ENCODE results near the gene MOK. TPM values are rescaled to one million over a fixed set of nuclear protein-coding genes. Genes with fewer than 3 reads are reported as not detected.

Gene MOK
- total RNA-seq, 1 donor from 2014 or later = 38.7 TPM

- peaks cover 10% of the 10 kb centered on the region for H3K27me3 Mint-ChIP-seq
- peak overlapping the region; percentile 98 for H3K27ac Mint-ChIP-seq
- H3K4me3 Mint-ChIP-seq (ENCODE audit: low read depth) = peak overlapping the region; percentile 93
- no peaks in the 10 kb centered on the region for H3K9me3 Mint-ChIP-seq (ENCODE audit: low read depth)
- TF ChIP-seq, protein P1, sequence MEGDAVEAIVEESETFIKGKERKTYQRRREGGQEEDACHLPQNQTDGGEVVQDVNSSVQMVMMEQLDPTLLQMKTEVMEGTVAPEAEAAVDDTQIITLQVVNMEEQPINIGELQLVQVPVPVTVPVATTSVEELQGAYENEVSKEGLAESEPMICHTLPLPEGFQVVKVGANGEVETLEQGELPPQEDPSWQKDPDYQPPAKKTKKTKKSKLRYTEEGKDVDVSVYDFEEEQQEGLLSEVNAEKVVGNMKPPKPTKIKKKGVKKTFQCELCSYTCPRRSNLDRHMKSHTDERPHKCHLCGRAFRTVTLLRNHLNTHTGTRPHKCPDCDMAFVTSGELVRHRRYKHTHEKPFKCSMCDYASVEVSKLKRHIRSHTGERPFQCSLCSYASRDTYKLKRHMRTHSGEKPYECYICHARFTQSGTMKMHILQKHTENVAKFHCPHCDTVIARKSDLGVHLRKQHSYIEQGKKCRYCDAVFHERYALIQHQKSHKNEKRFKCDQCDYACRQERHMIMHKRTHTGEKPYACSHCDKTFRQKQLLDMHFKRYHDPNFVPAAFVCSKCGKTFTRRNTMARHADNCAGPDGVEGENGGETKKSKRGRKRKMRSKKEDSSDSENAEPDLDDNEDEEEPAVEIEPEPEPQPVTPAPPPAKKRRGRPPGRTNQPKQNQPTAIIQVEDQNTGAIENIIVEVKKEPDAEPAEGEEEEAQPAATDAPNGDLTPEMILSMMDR (IDR thresholded peaks at IDR 0.05; ENCODE audit: unreplicated experiment) = no peak
- no peak for DNase-seq (ENCODE audit: low spot score, unreplicated experiment)
- H3K4me1 Mint-ChIP-seq (ENCODE audit: low read depth) = peaks cover 21% of the 10 kb centered on the region
- no peaks in the 10 kb centered on the region for H3K36me3 Mint-ChIP-seq (ENCODE audit: insufficient read depth)
Measured at GRCh38 chr14:102318781-102319276, 13.9 kb upstream of the MOK start.

GRCh38 chr14:102317564-102318248 is 12.7 kb upstream of the MOK start:
- TF ChIP-seq, protein P1 (IDR thresholded peaks at IDR 0.05; ENCODE audit: unreplicated experiment) = no peak
- Mint-ChIP-seq H3K27ac (peak overlapping the region; percentile 98), H3K9me3 (ENCODE audit: low read depth) (no peaks in the 10 kb centered on the region), H3K4me1 (ENCODE audit: low read depth) (peaks cover 21% of the 10 kb centered on the region), H3K4me3 (ENCODE audit: low read depth) (peak overlapping the region; percentile 93), H3K36me3 (ENCODE audit: insufficient read depth) (no peaks in the 10 kb centered on the region), H3K27me3 (peaks cover 10% of the 10 kb centered on the region)
- no peak for DNase-seq (ENCODE audit: low spot score, unreplicated experiment)

GRCh38 chr14:102316743-102317563 is 12.0 kb upstream of the MOK start:
- Mint-ChIP-seq H3K27me3 (peaks cover 10% of the 10 kb centered on the region), H3K27ac (peak overlapping the region; percentile 98), H3K36me3 (ENCODE audit: insufficient read depth) (no peaks in the 10 kb centered on the region), H3K4me3 (ENCODE audit: low read depth) (peak overlapping the region; percentile 93), H3K9me3 (ENCODE audit: low read depth) (no peaks in the 10 kb centered on the region), H3K4me1 (ENCODE audit: low read depth) (peaks cover 21% of the 10 kb centered on the region)
- DNase-seq (ENCODE audit: low spot score, unreplicated experiment) = peak; percentile 98
- TF ChIP-seq, protein P1 (IDR thresholded peaks at IDR 0.05; ENCODE audit: unreplicated experiment) = peak; percentile 82

GRCh38 chr14:102316338-102316742 is 11.4 kb upstream of the MOK start:
- H3K27me3 Mint-ChIP-seq = peaks cover 10% of the 10 kb centered on the region

DNA sequence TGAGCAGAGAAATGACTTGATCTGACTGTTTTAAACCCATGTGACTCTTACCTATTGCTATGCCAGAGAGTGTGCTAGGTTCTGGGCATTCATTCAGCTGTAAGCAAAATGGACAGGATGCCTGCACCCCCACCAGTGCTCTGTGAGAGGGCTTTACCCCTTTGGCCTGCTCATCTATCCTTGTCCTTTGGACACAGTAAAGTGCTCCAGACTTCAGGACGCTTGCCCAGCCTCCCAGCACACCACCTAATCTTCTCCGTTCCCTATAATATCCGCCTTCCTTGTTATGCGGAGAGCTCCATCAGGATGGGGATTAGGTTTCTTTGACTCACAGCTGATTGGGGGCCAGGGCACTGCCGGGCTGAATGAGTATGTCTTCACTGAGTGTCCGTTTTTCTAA is 10.2 kb upstream of the MOK start:
- Mint-ChIP-seq H3K4me1 (ENCODE audit: low read depth) (peaks cover 19% of the 10 kb centered on the region), H3K9me3 (ENCODE audit: low read depth) (no peaks in the 10 kb centered on the region), H3K36me3 (ENCODE audit: insufficient read depth) (no peaks in the 10 kb centered on the region), H3K4me3 (ENCODE audit: low read depth) (peak overlapping the region; percentile 77), H3K27me3 (peaks cover 10% of the 10 kb centered on the region), H3K27ac (no peak overlapping the region)
- TF ChIP-seq, protein P1 (IDR thresholded peaks at IDR 0.05; ENCODE audit: unreplicated experiment) = no peak
- DNase-seq (ENCODE audit: low spot score, unreplicated experiment) = no peak

More at GRCh38 chr14:102316338-102316742, 11.4 kb upstream of the MOK start:
- no peaks in the 10 kb centered on the region for H3K36me3 Mint-ChIP-seq (ENCODE audit: insufficient read depth)
- H3K27ac Mint-ChIP-seq = peak overlapping the region; percentile 98
- peak overlapping the region; percentile 93 for H3K4me3 Mint-ChIP-seq (ENCODE audit: low read depth)
- no peaks in the 10 kb centered on the region for H3K9me3 Mint-ChIP-seq (ENCODE audit: low read depth)
- TF ChIP-seq, protein P1 (IDR thresholded peaks at IDR 0.05; ENCODE audit: unreplicated experiment) = no peak
- H3K4me1 Mint-ChIP-seq (ENCODE audit: low read depth) = peaks cover 21% of the 10 kb centered on the region
- no peak for DNase-seq (ENCODE audit: low spot score, unreplicated experiment)

Data from progenitor cell of endocrine pancreas (in vitro differentiated cells).